ENCODE data around the gene RET. TPM values are rescaled to one million over a fixed set of nuclear protein-coding genes. Genes with fewer than 3 reads are reported as not detected.

Gene RET
- total and polyA plus RNA-seq, 2 of the 13 experiments (the other 11 are each of a cell fraction or from before 2014, with no cell fraction given), result 0.02 TPM; not detected in 1

GRCh38 chr10:43068136-43068395 is 8.8 kb upstream of the RET start:
- no peak for ATAC-seq

DNA sequence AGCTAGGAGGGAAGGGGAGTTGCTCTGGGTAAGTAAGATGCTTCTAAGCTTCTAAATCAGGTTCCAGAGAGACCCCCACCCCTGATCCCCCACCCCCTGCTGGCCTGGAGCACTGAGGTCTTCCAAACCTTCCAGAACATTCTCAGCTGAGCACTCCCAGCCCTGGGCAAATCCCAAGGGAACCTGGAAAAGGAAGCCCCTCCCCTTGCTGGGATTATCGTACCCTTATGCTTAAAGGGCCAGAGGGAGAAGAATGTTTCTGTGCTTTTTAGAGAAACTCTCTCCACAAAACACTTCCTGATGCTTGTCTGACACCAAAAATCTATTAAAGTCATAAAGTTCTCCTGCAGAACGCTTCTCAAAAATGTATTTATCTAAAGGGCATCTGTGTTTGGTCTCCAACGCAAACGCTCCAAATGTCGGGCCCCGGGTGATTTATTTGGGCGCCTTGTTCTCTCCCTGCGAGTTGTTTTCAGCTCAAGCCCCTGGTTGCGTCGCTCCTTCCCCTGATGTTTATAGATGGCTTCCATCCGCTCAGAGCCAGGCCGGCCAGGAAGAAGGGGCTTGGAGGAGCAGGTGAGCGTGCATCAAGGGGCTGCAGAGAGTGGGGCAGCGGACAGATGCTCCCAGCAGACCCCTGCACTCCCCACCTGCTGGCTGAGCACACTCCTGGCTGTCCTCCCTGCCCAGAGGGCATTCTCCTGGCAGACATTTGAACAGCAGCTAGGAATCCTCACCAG is 8.2 kb upstream of the RET start:
- Histone ChIP-seq H2AFZ (ENCODE audit: low read length) (no peak overlapping the region), H3K4me3 (replicated peaks in 1 of 3; ENCODE audit: insufficient read depth in 1 of 3, low read depth in 2 of 3, low read length in 3 of 3) (no peak overlapping the region), H3K9me3 (ENCODE audit: low read length) (no peaks in the 10 kb centered on the region), H4K20me1 (ENCODE audit: insufficient read depth, low read length) (no peaks in the 10 kb centered on the region), H3K9ac (ENCODE audit: insufficient read depth, low read depth, low read length) (no peak overlapping the region), H3K27ac (ENCODE audit: extremely low read length, insufficient read depth, low read length) (no peak overlapping the region), H3K27me3 (ENCODE audit: control insufficient read depth in 1 of 2, insufficient read depth in 2 of 2, low read length in 2 of 2) (peaks cover 7 to 56% of the 10 kb centered on the region in 2 experiments; a peak in 4 of 5 replicates), H3K79me2 (ENCODE audit: insufficient read depth, low read length) (no peaks in the 10 kb centered on the region), H3K4me1 (ENCODE audit: insufficient read depth, low read length) (no peaks in the 10 kb centered on the region), H3K36me3 (replicated peaks in 1 of 2; ENCODE audit: control insufficient read depth in 1 of 2, insufficient read depth in 2 of 2, low read length in 2 of 2) (no peaks in the 10 kb centered on the region), H3K4me2 (ENCODE audit: low read depth, low read length) (no peak overlapping the region)
- no peak for ATAC-seq
- FAIRE-seq, result no peak
- TF ChIP-seq BCL6 (CRISPR knock-in tag; IDR thresholded peaks at IDR 0.05) (no peak), FLYWCH1 (CRISPR knock-in tag; IDR thresholded peaks at IDR 0.05) (no peak), HBP1 (CRISPR knock-in tag; IDR thresholded peaks at IDR 0.05; ENCODE audit: low read depth) (no peak)
- CTCF ChIA-PET (ENCODE audit: low intra/inter-chr PET ratio, low total read pairs), result no interaction called here
- 24% methylated on average over 10 of the region's 14 CpGs for WGBS (ENCODE audit: low lambda C conversion rate)
- intact Hi-C loops (cut with micrococcal nuclease; ENCODE audit: unreplicated experiment) (no loop called here), in situ Hi-C loops (cut with HindIII; ENCODE audit: extremely low pct_ligation_motif_present, low pct_unique_long_range_greater_than_20kb) (no loop called here)
- POLR2A ChIA-PET, result no interaction called here
- BruUV-seq (replicated peaks), result no TSS peak
- no peak for DNase-seq (ENCODE audit: low spot score)

More at GRCh38 chr10:43068136-43068395, 8.8 kb upstream of the RET start:
- H3K4me3 ChIP-seq (replicated peaks in 1 of 3; ENCODE audit: insufficient read depth in 1 of 3, low read depth in 2 of 3, low read length in 3 of 3), result no peak overlapping the region
- no peak overlapping the region for H2AFZ ChIP-seq (ENCODE audit: low read length)
- ChIA-PET CTCF (ENCODE audit: low intra/inter-chr PET ratio, low total read pairs) (no interaction called here), POLR2A (no interaction called here)
- no peaks in the 10 kb centered on the region for H4K20me1 ChIP-seq (ENCODE audit: insufficient read depth, low read length)
- H3K36me3 ChIP-seq (replicated peaks in 1 of 2; ENCODE audit: control insufficient read depth in 1 of 2, insufficient read depth in 2 of 2, low read length in 2 of 2), result no peaks in the 10 kb centered on the region
- FAIRE-seq, result no peak
- no peak overlapping the region for H3K4me2 ChIP-seq (ENCODE audit: low read depth, low read length)
- no TSS peak for BruUV-seq (replicated peaks)
- no peaks in the 10 kb centered on the region for H3K4me1 ChIP-seq (ENCODE audit: insufficient read depth, low read length)
- in situ Hi-C loops (cut with HindIII; ENCODE audit: extremely low pct_ligation_motif_present, low pct_unique_long_range_greater_than_20kb), result no loop called here
- DNase-seq (ENCODE audit: low spot score), result no peak
- peaks cover 7 to 53% of the 10 kb centered on the region in 2 experiments; a peak in 4 of 5 replicates for H3K27me3 ChIP-seq (ENCODE audit: control insufficient read depth in 1 of 2, insufficient read depth in 2 of 2, low read length in 2 of 2)
- WGBS (ENCODE audit: low lambda C conversion rate), result no CpG with 5 or more reads among the region's 5 CpGs
- intact Hi-C loops (cut with micrococcal nuclease; ENCODE audit: unreplicated experiment), result no loop called here
- H3K9me3 ChIP-seq (ENCODE audit: low read length), result no peaks in the 10 kb centered on the region
- H3K27ac ChIP-seq (ENCODE audit: extremely low read length, insufficient read depth, low read length), result no peak overlapping the region
- no peaks in the 10 kb centered on the region for H3K79me2 ChIP-seq (ENCODE audit: insufficient read depth, low read length)
- no peak overlapping the region for H3K9ac ChIP-seq (ENCODE audit: insufficient read depth, low read depth, low read length)
- TF ChIP-seq HOXA3 (CRISPR knock-in tag; IDR thresholded peaks at IDR 0.05) (no peak), REXO4 (CRISPR knock-in tag; IDR thresholded peaks at IDR 0.05; ENCODE audit: borderline replicate concordance) (no peak), ZNF34 (CRISPR knock-in tag; IDR thresholded peaks at IDR 0.05; ENCODE audit: borderline replicate concordance) (no peak)

Data from HepG2 (cell line).